GM19240 (cell line): ENCODE data around the gene NECTIN4.

ENCODE experiments used
- DNase-seq: peaks from one replicate; pipeline ENCODE4 v3.0.0; 2011; ENCODE audit warnings: low spot score; ENCODE audit not compliant: insufficient read length

NECTIN4 gene

DNA sequence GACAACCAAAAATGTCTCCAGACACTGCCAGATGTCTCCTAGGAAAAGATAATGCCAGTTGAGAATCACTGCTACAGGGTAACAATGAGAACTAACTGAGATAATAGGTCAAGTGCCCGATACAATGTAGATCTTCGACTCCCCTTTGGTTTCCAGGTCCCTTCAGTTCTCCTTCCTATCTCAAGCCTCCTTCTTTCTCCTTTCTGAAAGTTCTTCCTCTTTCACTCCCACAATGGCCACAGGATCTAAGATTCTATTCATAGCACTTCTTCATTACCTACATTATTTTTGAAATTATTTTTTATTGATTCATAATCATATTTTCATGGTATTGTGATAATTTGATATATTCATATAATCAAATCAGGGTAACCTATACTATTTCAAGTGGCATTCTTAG is 22.2 kb upstream of the NECTIN4 start:
- DNase-seq = no peak

DNA sequence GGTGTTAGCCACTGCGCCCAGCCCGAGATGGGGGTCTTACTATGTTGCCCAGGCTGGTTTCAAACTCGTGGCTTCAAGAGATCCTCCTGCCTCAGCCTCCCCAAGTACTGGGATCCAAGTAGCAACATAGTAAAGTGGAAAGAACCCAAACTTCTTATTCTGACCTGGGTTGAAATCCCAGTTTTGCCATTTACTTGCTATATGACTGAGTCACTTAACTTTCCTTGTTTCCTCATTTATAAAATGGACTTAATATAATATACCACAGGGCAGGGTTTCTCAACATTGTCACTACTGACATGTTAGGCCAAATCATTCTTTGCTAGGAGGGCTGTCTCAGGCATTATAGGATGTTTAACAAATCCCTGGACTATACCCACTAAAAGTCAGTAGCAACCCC is 21.8 kb upstream of the NECTIN4 start:
- no peak for DNase-seq

DNA sequence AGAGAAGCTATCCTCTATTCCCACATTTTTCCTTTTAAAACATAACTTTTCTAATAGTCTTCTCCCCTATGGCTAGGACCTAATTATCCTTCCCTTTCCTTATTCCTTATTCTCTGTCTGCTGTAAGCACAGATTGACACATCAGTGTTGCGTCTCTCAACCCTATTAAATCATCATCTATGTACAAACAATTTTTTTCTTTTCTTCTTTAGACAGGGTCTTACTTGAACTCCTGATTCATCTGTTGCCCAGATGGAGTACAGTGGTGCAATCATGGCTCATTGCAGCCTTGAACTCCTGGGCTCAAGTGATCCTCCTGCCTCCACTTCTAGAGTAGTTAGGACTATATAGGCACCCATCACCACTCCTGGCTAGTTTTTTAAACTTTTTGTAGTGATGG is 17.1 kb upstream of the NECTIN4 start:
- no peak for DNase-seq

DNA sequence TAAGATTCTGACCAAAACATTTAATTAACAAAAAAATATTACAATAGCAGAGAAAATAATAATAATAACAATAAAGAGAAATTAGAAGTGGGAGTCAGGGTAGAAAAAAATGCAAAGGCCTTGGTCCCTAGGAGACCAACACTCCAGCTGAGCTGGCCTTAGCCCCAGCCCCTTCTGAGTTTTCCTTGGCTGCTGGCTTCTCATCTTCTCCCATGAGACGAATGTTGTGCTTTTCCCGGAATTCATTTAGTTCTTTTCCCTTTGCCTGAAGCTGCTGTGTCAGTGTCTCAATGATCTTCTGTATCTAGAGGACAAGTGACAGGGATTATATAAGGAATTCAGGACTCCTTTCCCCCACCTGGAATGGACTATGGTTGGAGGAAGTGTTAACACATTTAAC is 11.2 kb upstream of the NECTIN4 start:
- no peak for DNase-seq

DNA sequence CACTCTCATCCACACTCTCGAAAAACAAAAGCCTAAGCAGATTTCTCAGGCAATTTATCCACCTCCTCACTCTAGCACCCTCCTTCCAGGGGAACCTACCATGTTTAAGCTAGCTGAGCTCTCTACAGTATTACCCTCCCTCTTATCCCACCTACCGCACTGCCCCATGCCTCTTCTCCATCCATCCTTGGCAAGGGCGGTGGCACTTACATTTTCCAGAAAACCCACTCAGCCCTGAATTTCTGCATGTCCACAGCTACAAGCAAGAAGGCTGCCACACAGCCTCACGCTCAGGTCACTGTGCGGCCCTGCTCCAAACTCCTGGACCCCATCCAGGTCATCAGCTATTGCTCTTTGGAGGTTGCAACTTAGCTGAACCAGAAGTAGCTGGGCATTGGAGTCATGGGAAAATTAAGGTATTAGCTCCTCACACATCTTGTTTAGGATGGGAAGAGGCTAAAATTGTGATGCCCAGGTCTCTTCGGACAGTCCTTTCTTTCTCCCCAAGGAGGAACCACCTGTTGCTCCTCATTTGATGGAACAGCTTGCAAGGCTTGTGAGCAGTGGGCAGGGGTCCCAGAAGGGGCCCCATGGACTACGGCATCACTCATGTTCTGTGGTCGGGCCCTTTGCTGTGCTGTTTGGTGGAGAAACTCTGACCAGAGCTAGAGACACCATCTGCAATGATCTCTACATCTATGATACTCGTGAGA is 9.9 kb upstream of the NECTIN4 start:
- no peak for DNase-seq

DNA sequence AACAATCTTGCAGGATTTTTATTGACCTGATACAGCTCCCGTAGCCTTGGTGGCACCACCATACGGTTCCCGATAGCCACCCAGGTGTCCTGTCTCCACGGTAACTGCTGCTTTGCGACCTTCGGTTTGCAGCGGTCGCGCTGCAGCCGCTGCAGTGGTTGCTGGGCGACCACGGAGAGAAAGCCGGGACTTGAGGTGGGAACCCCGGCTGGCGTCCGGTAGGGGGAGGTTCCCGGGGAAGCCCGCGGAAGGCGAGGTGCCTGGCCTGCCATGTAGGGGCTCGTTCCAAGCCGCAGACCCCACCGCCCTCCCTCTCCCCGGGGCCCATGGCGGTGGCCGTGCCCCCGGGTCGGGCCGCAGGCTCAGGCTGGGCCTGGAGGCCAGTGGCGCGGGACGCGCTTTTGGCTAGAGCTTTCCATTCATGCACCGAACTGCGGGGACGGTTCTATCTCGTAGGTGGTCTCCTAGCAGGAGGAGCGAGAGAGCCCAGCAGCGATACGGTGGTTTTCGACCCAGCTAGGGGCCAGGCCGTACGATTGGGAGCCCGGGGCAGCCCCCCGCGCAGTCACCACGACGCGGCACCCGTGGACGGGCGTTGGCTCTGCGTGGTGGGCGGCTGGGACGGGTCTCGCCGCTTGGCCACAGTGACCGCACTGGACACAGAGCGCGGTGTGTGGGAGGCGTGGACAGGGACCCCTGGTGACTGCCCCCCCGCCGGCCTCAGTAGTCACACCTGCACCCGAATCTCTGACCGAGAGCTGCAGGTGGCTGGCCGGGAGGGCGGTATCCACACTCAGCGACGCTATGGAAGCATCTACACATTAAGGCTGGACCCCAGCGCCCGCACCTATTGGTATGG is 9.1 kb upstream of the NECTIN4 start, which contains the start of gene KLHDC9:
Gene KLHDC9 (plus strand): TSS at position 152 of the 859 bp plus-strand sequence. CDS start 175 bp downstream, at position 327.
- peak; percentile 96 for DNase-seq

DNA sequence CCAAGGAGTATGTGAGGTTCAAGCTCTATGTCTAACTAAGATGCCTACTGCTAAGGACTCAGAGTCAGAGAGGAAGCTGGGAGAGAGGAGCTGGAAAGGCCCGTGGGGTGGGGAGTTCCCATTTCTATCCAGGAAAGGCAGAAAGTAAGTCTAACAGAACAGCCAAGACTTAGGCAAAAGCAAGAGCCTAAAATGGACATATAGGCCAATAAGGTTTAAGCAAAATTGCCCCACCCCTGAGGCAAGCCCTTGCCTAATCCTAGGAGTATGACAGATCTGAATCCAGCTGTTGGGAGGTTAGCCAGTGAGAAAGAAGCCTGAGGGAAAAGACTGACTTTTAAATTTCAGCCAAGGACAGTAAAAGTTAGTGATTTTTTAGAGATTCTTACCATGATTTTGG is 7.2 kb upstream of the NECTIN4 start:
- no peak for DNase-seq

DNA sequence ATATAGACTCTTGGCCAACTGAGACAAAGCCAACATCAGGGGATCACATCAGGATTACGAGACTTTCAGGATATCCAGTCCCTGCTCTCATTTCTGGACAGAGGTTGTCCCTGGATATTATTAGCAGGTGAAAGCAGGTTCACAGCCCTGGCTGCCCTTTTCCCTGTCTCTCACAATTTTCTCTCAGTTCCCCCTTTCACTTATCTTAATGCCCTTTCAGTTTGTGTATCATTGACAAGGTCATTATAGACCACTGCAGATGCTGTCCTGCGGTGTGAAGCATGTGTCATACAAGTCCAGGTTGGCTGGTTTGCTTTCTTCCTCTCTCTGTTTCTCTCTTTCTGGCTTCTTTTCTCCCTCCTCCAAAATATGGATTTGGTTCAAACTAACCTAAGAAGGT is 6.7 kb upstream of the NECTIN4 start:
- peak; percentile 47 for DNase-seq

DNA sequence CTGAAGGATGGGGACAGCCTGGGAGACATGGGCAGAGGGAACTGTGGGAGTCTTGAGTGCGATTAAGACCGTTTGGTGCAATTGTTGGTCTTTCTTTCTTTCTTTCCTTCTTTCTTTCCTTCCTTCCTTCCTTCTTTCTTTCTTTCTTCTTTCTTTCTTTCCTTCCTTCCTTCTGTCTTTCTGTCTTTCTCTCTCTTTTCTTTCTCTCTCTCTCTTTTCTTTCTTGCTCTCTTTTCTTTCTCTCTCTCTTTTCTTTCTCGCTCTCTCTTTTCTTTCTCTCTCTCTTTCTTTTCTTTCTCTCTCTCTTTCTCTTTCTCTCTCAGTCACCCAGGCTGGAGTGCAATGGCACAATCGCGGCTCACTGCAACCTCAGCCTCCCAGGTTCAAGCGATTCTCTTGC is 5.9 kb upstream of the NECTIN4 start:
- DNase-seq = no peak

DNA sequence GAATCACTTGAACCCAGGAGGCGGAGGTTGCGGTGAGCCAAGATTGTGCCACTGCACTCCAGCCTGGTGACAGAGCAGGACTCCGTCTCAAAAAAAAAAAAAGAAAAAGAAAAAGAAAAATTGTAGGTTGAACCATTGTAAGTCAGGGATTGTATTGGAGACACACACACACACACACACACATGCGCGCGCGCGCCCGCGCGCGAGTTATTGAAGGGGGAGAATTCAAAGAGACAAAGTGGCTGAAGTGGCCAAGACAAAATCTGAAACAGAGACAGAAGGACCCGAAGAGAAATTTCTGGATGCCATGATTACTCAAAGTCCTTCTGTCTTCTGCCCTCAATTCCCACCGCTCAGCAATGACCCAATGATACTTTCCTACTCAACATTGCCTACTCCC is 5.1 kb upstream of the NECTIN4 start:
- DNase-seq = no peak

DNA sequence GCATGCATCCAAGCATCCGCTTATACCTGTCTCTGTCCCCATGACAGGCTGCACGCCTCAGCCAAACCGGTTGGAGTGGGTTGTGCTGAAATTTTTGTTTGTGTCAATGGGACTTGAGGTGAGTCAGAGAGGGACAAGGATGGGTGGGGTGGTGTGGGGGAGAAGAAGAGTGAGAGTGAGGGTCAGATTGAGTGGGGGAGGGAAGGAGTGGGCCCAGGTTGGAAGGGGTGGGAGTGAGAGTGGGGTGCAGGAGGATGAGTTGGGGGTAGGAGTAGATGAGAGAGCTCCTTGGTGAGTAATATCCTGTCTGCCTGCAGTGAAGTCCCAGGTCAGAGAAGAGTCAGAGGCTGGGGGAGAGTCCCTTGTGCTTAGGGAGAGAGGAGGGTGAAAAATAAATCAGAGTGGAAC is 3.3 kb upstream of the NECTIN4 start:
- DNase-seq = no peak

DNA sequence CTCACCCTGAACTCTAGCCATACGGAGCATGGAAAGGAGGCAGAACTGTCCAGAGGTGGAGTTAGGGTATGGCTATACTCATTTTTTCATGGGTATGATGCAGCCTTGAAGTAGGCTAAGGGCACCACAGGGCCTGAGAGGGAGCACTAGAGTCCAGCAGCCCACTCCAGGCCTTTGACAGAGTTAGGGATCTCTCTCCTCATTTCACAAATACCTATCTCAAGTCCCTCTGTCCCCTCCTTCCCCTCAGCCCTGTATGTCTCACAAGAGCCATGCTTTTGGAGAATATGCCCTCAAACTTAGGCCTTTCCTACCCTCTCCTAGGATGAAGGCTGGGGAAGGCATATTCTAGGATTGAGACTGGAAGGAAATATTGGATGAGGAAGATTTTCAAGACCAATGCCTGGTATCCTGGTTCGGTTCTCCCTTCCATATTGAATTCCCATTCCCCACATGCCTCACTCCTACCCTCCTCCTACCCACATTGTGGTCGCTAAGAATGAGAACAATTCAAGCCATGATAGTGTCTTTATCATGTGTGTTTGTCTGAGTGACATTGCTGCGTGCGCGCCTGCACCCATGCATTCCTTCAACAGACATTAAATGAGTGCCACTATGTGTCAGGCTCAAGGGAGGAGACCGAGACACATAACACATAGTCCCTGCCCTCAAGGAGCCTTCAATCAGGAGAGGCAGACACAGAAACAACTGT is 2.6 kb upstream of the NECTIN4 start:
- no peak for DNase-seq

DNA sequence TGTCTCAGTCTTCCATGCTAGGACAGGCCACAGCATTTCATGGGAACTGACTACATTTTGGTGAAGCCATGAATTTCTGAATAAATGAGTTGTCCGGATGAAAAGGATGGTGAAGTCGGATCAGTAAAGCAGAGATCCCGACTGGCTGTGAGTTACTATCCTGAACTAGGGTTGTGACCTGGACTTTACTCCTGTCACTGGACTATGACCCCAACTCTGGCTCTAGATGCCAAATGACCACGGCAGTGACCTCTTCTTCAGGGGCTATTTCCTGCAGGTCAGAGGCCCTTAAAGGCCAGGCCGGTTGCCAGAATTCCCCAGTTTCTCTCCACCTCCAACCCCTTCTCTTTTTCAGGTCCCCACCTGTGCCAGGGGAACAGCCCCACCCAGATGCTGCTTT is 1.7 kb upstream of the NECTIN4 start:
- DNase-seq = no peak

DNA sequence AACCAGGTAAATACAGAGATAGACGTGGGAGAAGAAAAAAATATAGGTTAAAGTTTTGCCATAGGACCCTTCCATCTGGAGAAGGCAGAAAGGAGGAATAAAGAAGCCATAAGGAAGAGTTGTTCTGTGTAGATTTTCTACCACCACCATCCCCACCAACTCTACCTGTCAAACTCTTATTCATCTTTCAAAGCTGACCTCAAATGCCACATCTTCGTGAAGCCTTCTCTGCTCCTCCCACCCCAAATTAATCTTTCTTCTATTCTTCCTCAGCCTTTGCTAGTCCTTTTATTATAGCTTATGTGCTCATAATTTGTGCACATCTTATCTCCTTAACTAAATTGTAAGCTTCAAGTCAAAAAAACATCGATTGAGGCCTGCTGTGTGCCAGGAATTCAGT is 1.3 kb upstream of the NECTIN4 start:
- DNase-seq = no peak

DNA sequence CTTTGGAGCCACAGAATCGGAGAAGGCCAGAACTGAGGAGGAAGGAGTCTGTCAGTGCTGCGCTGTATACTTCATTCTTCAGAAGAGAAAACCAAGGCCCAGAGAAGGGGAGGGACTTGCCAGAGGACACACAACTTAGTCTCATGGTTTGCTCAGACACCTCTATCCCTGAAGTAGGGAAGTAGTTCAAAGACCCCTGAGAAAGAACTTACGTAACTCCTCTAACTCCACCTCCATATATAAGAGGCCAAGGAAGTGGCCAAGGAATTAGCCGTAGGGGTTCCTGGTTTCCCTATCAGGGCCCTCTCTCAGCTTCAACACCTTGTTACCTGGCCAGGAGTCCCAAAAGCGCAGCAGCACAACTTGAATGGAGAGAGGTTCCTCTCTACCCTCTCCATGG is 580 bp upstream of the NECTIN4 start:
- no peak for DNase-seq

DNA sequence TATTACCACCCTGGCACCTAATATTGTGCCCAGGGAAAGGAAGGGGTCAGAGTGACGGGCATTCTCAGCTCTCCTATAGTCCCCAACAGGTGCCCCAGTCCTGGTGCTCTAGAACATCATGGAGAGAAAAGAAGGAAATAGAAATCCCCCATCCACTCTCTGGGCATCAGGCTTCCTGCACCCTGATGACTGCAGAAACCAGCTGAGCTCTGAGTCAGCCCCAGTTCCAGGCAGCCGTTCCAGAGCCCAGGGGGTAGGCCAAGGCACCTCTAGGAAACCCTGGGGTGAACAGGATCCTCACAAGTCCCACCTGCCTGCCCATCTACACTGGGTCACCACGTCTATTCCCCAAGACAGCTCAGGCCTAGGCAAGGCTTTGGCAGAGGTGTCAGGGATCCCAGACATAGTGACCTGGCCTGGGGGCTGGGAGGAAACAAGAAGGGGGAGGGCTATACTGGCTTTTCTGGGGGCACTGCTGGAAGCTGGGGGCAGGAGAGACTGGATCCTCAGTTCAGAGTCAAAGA is 709 bp downstream of the NECTIN4 start:
- DNase-seq = no peak

DNA sequence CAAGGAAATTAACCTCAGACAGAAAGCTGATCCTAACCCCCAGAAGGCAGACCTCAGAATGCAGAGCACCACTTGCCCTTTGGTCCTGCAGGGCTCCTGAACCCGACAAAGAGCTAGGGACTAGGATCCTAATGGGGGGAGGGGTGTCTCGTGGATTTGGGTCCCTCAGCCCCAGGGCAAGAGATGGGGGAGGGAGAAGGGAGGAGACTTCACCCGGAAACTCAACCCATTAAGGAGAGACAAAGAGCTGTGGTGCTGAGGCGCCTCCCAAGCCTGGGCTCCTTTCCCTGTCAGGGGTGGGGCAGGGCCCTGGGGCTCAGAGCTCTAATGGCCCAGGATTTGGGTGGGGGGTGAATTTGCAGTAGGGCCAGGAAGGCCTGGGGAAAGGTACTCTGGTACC is 2.9 kb downstream of the NECTIN4 start:
- no peak for DNase-seq

DNA sequence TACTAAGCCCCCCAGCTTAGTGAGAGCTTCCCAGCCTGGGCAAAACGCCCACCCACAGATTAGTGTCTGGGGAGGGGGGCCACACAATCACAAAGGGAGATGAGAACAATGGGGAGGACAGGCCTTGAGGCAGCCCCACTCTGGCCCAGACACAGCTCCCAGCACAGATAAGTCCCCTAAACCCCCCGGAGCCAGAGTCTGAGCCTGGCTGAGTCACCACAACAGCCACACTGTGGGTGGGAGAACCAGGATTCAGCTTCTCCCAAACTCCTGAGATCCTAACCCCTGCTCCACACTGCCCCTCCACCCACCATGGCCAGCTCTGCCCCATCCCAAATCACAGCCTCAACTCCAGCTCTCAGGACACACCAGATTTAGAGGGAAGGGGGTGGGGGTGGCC is 4.2 kb downstream of the NECTIN4 start:
- DNase-seq = no peak

DNA sequence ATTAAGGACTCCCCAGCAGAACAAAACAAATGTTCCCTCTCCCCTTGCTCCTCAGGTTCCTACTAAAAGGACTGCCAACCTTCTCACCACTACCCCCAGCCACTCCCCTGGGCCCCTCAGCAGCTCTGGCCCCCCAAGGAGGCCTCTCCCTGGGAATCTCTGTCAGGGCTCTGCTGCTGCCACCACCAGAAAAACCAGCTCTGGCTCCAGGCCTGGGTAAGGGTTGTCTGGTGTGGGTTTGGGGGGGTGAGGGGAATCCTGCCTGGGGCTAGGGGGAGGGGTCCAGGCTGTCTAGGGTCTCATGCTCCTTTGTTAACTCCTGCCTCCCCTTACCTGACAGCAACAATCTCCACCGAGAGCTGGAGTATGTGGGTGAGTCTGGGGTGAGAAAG is 4.8 kb downstream of the NECTIN4 start:
- no peak for DNase-seq

DNA sequence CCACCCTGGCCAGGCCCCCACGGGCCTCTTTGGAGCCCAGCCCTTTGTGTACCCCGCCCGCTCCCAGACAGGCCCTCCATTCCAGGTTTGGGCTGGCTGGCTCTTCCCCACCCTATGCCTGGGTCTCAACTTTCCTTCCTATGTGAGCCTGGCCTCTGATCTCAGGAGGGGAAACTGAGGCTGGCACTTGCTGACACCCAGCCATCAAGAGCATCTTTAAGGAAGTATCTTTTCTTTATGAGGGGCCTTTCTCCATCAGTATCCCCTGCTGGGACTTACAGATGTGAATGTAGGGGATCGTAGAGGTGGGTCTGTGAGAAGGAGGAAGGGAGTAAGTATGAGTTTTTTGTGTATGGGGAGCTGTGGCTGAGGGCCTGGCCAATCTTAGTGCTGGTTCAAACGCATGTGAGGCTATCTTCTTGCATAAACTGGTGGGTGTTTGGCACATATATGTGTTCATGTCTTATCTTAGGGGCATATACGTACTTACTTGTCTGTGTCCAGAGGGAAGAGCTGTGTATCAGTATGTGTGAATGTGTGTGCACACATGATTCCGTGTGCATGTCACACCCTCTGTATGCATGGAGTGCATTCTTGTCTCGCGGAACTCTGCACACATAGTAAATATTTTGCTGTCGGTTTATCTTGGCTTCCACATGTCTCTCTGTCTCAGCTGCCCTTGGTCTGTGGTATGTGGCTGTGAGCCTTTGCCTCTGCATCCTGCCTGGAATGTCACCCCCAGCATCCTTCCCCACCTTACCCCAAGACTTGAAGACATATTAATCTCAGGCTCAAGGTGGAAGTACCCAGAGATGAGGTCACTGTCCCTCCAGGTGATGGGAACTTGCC is 5.4 kb downstream of the NECTIN4 start:
- DNase-seq = no peak
